Activated T-cell treated with anti-CD3 and anti-CD28 coated beads, Interleukin-2, amount 50 U/mL, for 24 hours (primary cell): Measurements from ENCODE around the gene DNMT3B.

Experiments used
- DNase-seq: peaks from one replicate; pipeline ENCODE4 v3.0.0-alpha.2; 2020
- H3K27ac Mint-ChIP-seq: 2 replicates; pipeline ENCODE4 v1.8.0; 2020; ENCODE audit warnings: mild to moderate bottlenecking, mixed read lengths
- H3K27me3 Mint-ChIP-seq: 2 replicates; pipeline ENCODE4 v1.8.0; 2020; ENCODE audit warnings: mixed read lengths
- H3K36me3 Mint-ChIP-seq: 2 replicates; pipeline ENCODE4 v1.8.0; 2020; ENCODE audit warnings: low read depth, mixed read lengths
- H3K4me1 Mint-ChIP-seq: 2 replicates; pipeline ENCODE4 v1.8.0; 2020; ENCODE audit warnings: low read depth, mixed read lengths
- H3K4me3 Mint-ChIP-seq: 2 replicates; pipeline ENCODE4 v1.8.0; 2020; ENCODE audit warnings: mild to moderate bottlenecking, moderate library complexity, mixed read lengths
- H3K9me3 Mint-ChIP-seq: 2 replicates; pipeline ENCODE4 v1.8.0; 2020; ENCODE audit warnings: mixed read lengths

DNMT3B gene

DNA sequence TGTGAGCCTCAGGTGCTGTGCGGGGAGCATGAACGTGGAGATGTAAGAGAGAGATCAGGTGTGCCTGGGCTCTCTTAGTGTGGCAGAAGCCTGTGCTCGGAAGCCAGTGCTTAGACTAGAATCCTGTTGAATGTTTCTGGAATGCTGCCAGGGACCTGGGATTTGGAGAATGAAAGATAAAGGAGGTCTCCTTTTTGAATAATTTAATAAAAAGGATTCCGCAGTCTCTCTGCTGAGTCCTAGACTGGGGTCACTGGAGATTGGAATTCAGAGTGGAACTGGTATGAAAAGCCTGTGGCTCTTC, 77.7 kb downstream of the DNMT3B start:
- Mint-ChIP-seq H3K4me3 (no peak overlapping the region), H3K4me1 (peaks cover 60% of the 10 kb centered on the region), H3K36me3 (peaks cover 93% of the 10 kb centered on the region), H3K27ac (peak overlapping the region; percentile 85), H3K27me3 (no peaks in the 10 kb centered on the region), H3K9me3 (no peaks in the 10 kb centered on the region)
- no peak for DNase-seq

DNA sequence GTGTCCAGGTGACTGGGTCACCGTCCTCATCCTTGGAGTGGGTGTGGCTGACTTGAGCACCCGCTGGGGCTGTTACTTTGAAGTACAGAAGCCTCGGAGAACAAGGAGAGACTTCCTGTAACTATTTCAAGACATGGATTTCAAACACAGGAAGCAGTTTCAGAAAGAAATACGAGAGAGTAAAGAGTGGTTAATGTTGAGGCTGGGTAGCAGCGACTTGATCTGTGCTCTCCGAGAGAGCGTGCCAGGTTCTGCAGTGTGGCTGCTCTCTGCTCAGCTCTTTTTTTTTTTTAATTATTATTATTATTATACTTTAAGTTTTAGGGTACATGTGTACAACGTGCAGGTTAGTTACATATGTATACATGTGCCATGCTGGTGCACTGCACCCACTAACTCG, 79.0 kb downstream of the DNMT3B start:
- H3K27ac Mint-ChIP-seq: peak overlapping the region; percentile 83
- no peak for DNase-seq
- peaks cover 92% of the 10 kb centered on the region for H3K36me3 Mint-ChIP-seq
- no peak overlapping the region for H3K4me3 Mint-ChIP-seq
- H3K9me3 Mint-ChIP-seq: no peaks in the 10 kb centered on the region
- H3K4me1 Mint-ChIP-seq: peaks cover 58% of the 10 kb centered on the region
- H3K27me3 Mint-ChIP-seq: no peaks in the 10 kb centered on the region

GRCh38 chr20:32841632-32842031, 79.4 kb downstream of the DNMT3B start:
- H3K27me3 Mint-ChIP-seq: no peaks in the 10 kb centered on the region
- peak overlapping the region; percentile 79 for H3K27ac Mint-ChIP-seq
- peaks cover 59% of the 10 kb centered on the region for H3K4me1 Mint-ChIP-seq
- H3K36me3 Mint-ChIP-seq: peaks cover 92% of the 10 kb centered on the region
- H3K4me3 Mint-ChIP-seq: no peak overlapping the region
- DNase-seq: no peak
- no peaks in the 10 kb centered on the region for H3K9me3 Mint-ChIP-seq

GRCh38 chr20:32842688-32843524, 80.7 kb downstream of the DNMT3B start:
- no peak for DNase-seq
- H3K27me3 Mint-ChIP-seq: no peaks in the 10 kb centered on the region
- H3K4me1 Mint-ChIP-seq: peaks cover 58% of the 10 kb centered on the region
- H3K4me3 Mint-ChIP-seq: no peak overlapping the region
- H3K9me3 Mint-ChIP-seq: no peaks in the 10 kb centered on the region
- H3K36me3 Mint-ChIP-seq: peaks cover 93% of the 10 kb centered on the region
- H3K27ac Mint-ChIP-seq: peak overlapping the region; percentile 70

GRCh38 chr20:32845786-32846185, 83.6 kb downstream of the DNMT3B start:
- H3K27me3 Mint-ChIP-seq: no peaks in the 10 kb centered on the region
- H3K9me3 Mint-ChIP-seq: no peaks in the 10 kb centered on the region
- no peak overlapping the region for H3K4me3 Mint-ChIP-seq
- H3K27ac Mint-ChIP-seq: no peak overlapping the region
- H3K36me3 Mint-ChIP-seq: peaks cover 94% of the 10 kb centered on the region
- no peak for DNase-seq
- peaks cover 33% of the 10 kb centered on the region for H3K4me1 Mint-ChIP-seq

DNA sequence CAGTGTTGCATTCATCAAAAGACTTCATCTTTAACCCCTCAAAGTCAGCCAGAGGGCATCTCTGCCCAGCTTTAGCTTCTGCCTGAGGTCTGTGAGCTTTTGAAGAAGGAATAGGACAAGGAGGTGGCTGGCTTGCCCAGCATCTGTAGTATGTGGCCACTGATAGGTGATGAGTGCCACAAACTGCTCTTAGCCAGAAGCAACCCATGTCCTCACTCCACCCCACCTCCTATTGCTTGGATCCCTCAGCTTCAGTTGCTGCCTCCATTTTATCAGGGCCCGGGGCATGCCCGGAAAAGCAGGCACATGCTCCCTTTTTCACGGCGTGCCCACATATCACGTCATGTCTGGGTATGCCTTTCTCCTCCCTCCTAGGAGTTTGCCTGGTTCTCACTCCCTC, 84.7 kb downstream of the DNMT3B start:
- no peak overlapping the region for H3K4me3 Mint-ChIP-seq
- H3K27me3 Mint-ChIP-seq: no peaks in the 10 kb centered on the region
- no peak overlapping the region for H3K27ac Mint-ChIP-seq
- H3K4me1 Mint-ChIP-seq: peaks cover 25% of the 10 kb centered on the region
- H3K36me3 Mint-ChIP-seq: peaks cover 96% of the 10 kb centered on the region
- H3K9me3 Mint-ChIP-seq: no peaks in the 10 kb centered on the region
- no peak for DNase-seq

GRCh38 chr20:32847964-32848363, 85.8 kb downstream of the DNMT3B start:
- H3K4me3 Mint-ChIP-seq: no peak overlapping the region
- no peaks in the 10 kb centered on the region for H3K27me3 Mint-ChIP-seq
- no peaks in the 10 kb centered on the region for H3K9me3 Mint-ChIP-seq
- peak overlapping the region; percentile 63 for H3K27ac Mint-ChIP-seq
- DNase-seq: no peak
- peaks cover 17% of the 10 kb centered on the region for H3K4me1 Mint-ChIP-seq
- peaks cover 97% of the 10 kb centered on the region for H3K36me3 Mint-ChIP-seq

DNA sequence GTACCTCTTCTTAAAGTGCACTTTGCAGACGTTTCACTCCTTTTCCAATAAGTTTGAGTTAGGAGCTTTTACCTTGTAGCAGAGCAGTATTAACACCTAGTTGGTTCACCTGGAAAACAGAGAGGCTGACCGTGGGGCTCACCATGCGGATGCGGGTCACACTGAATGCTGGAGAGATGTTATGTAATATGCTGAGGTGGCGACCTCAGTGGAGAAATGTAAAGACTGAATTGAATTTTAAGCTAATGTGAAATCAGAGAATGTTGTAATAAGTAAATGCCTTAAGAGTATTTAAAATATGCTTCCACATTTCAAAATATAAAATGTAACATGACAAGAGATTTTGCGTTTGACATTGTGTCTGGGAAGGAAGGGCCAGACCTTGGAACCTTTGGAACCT, 86.7 kb downstream of the DNMT3B start:
- no peak for DNase-seq
- no peaks in the 10 kb centered on the region for H3K9me3 Mint-ChIP-seq
- H3K4me3 Mint-ChIP-seq: no peak overlapping the region
- no peaks in the 10 kb centered on the region for H3K27me3 Mint-ChIP-seq
- H3K36me3 Mint-ChIP-seq: peaks cover 96% of the 10 kb centered on the region
- H3K27ac Mint-ChIP-seq: no peak overlapping the region
- peaks cover 15% of the 10 kb centered on the region for H3K4me1 Mint-ChIP-seq

DNA sequence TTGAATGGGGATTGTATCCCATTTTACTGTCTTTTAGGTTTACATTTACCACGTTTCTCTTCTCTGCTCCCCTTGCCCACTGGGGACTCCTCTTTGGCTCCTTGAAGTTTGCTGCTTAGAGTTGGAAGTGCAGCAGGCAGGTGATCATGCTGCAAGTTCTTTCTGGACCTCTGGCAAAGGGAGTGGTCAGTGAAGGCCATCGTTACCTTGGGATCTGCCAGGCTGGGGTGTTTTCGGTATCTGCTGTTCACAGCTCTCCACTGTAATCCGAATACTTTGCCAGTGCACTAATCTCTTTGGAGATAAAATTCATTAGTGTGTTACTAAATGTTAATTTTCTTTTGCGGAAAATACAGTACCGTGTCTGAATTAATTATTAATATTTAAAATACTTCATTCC, 87.4 kb downstream of the DNMT3B start:
- Mint-ChIP-seq H3K36me3 (peaks cover 93% of the 10 kb centered on the region), H3K4me3 (no peak overlapping the region), H3K27me3 (no peaks in the 10 kb centered on the region), H3K9me3 (no peaks in the 10 kb centered on the region), H3K27ac (peak overlapping the region; percentile 33), H3K4me1 (peaks cover 17% of the 10 kb centered on the region)
- no peak for DNase-seq

- H3K4me3 Mint-ChIP-seq: no peak overlapping the region
- H3K9me3 Mint-ChIP-seq: no peaks in the 10 kb centered on the region
- no peak for DNase-seq
- H3K27me3 Mint-ChIP-seq: no peaks in the 10 kb centered on the region
- peak overlapping the region; percentile 69 for H3K27ac Mint-ChIP-seq
- peaks cover 18% of the 10 kb centered on the region for H3K4me1 Mint-ChIP-seq
- H3K36me3 Mint-ChIP-seq: peaks cover 86% of the 10 kb centered on the region
Observed at GRCh38 chr20:32855387-32855786, 93.2 kb downstream of the DNMT3B start.

GRCh38 chr20:32858189-32858588, 96.0 kb downstream of the DNMT3B start:
- H3K4me1 Mint-ChIP-seq: peaks cover 18% of the 10 kb centered on the region
- no peaks in the 10 kb centered on the region for H3K9me3 Mint-ChIP-seq
- peak overlapping the region; percentile 1 for H3K27ac Mint-ChIP-seq
- H3K4me3 Mint-ChIP-seq: no peak overlapping the region
- H3K36me3 Mint-ChIP-seq: peaks cover 62% of the 10 kb centered on the region
- no peak for DNase-seq
- no peaks in the 10 kb centered on the region for H3K27me3 Mint-ChIP-seq
